Umbilical cord (tissue), 2 donors: ENCODE measurements around the gene ALK. TPM values are rescaled to one million over a fixed set of nuclear protein-coding genes. Genes with fewer than 3 reads are reported as not detected.

Experiments used
- DNase-seq: peaks from one replicate; pipeline ENCODE4 v3.0.0-alpha.2; 2015; ENCODE audit warnings: low spot score
- total RNA-seq: library from RNA; depleted of rRNA; stranded (reverse); fragments of >200 nt; gene quantifications from one replicate; pipeline ENCODE4 v1.2.3, GENCODE V29; 2014; ENCODE audit warnings: low replicate concordance; ENCODE audit not compliant: insufficient read depth

ALK gene
- total RNA-seq, 1 donor from 2014 or later = 1.2 TPM

GRCh38 chr2:29226808-29227207 is 694.6 kb downstream of the ALK start:
- DNase-seq = no peak

GRCh38 chr2:29226375-29226774 is 695.0 kb downstream of the ALK start:
- no peak for DNase-seq

GRCh38 chr2:29225814-29226213 is 695.6 kb downstream of the ALK start:
- no peak for DNase-seq

GRCh38 chr2:29224693-29225551 is 696.5 kb downstream of the ALK start:
- DNase-seq = no peak

GRCh38 chr2:29223851-29224692 is 697.3 kb downstream of the ALK start:
- DNase-seq = peak; percentile 38

- no peak for DNase-seq
These were observed 698.1 kb downstream of the ALK start for GRCh38 chr2:29223257-29223656.

GRCh38 chr2:29222381-29223179 is 698.8 kb downstream of the ALK start:
- no peak for DNase-seq

- DNase-seq = no peak
These were observed 700.7 kb downstream of the ALK start for GRCh38 chr2:29220506-29221270.

GRCh38 chr2:29219374-29219773 is 702.0 kb downstream of the ALK start:
- DNase-seq = no peak

GRCh38 chr2:29218550-29219125 is 702.7 kb downstream of the ALK start:
- DNase-seq = no peak

GRCh38 chr2:29218071-29218470 is 703.3 kb downstream of the ALK start:
- no peak for DNase-seq

GRCh38 chr2:29216609-29216909 is 704.8 kb downstream of the ALK start:
- DNase-seq = no peak

- DNase-seq = no peak
These were observed 705.4 kb downstream of the ALK start for GRCh38 chr2:29215739-29216608.

GRCh38 chr2:29215073-29215472 is 706.3 kb downstream of the ALK start:
- no peak for DNase-seq

- DNase-seq = no peak
These were observed 707.5 kb downstream of the ALK start for GRCh38 chr2:29213888-29214291.

- DNase-seq = no peak
These were observed 709.4 kb downstream of the ALK start for GRCh38 chr2:29212009-29212408.

- no peak for DNase-seq
These were observed 711.8 kb downstream of the ALK start for GRCh38 chr2:29209551-29209950.

- DNase-seq = no peak
These were observed 713.8 kb downstream of the ALK start for GRCh38 chr2:29207352-29208148.

GRCh38 chr2:29206941-29207340 is 714.4 kb downstream of the ALK start:
- DNase-seq = no peak
